ENCODE results near the gene PRDM16.

The PRDM16 gene

GRCh38 chr1:3321559-3322449 lies 252.8 kb downstream of the PRDM16 start:
- DNase-seq (ENCODE audit: low read depth, low spot score), result no peak

- DNase-seq (ENCODE audit: low read depth, low spot score), result no peak
Observed at GRCh38 chr1:3322450-3323020, 253.5 kb downstream of the PRDM16 start.

DNA sequence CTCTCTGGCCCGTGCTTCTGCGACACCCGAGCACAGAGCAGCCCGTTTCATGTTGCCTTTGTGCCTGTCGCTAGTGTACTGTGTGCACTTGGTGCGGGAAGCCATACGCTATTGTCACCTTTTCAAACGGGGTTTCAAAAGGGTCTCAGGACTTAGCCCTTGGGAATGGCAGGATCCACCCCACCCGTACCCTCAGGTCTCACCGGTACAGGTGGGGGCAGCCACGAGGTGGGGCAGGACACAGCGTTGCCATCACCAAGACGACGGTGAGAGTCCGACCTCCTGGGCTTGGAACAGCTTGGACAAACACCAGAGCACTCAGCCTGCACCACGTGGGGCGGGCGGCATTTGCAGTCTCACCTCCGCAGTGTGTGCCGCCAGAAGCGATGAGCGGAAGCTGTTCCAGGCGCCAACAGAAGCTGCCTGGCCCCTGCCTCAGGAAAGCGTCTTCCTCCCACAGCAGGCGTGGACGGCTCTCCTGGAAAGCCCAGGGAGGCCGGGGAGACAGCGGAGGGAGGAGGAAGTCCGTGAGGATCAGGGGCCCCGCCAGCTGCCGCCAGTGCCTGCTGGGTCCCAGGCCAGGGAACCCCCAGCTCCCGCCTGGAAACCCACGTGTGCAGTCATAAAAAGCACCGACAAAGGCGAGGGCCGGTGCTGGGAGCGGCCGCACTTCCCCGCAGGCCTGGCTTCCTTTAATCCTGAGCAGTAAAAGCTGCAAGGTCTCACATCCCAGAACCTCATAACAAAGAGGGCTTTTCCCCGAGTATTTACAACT lies 254.2 kb downstream of the PRDM16 start:
- DNase-seq (ENCODE audit: low read depth, low spot score), result no peak

GRCh38 chr1:3323796-3324703 lies 255.0 kb downstream of the PRDM16 start:
- DNase-seq (ENCODE audit: low read depth, low spot score), result no peak

DNA sequence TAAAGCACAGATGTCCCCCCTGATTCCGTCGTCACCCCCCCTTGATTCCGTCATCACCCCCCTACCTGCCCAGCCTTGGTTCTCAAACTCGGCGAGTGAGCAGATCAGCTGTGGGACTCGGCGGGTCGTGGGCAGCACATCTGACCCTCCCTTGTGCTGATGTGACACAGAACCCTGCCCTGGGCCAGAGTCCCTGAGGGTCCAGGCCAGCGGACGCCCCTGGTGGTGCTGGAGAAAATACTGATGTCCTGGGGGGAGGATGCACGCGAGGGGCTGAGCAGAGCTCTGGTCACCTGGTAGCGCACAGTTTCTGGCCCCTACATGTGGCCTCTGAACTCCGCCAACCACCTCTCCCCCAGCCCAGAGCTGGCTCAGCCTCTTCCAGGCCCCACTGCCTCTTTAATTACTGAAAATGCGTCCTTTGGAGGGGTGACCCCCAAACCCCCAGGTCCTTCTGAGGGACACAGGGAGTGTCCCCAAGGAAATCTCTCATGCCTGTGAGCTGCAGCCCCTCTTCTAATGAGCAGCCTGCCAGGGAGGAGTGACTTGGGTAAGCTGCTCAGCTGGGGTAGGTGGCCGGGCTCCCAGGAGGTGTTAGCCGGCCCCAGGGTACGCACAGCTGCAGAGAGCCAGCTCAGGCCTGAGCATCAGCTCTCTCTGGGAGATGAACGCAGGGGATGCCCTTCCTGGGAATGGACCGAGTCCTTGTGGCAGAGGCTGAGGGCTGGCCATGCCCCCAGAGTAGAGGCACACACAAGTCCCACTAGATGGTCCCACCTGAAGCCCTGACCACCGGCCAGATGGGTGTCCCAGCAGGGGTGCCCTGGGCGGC lies 255.9 kb downstream of the PRDM16 start:
- DNase-seq (ENCODE audit: low read depth, low spot score), result no peak

- no peak for DNase-seq (ENCODE audit: low read depth, low spot score)
Observed at GRCh38 chr1:3326516-3327388, 257.7 kb downstream of the PRDM16 start.

DNA sequence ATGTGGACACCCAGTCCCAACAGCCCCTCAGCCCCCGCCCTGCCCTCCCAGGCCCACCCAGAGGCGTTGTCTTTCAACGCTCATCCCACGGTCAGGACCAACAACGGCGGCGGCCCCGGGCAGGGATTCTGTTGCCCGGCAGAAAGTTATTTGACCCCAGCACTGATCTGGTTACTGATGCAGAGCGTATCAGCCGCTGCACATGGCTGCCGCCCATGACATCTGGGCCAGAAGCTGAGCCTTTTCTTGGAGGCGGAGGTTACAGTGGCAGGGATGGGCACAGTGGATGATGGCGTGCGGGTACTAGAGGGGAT lies 258.3 kb downstream of the PRDM16 start:
- no peak for DNase-seq (ENCODE audit: low read depth, low spot score)

DNA sequence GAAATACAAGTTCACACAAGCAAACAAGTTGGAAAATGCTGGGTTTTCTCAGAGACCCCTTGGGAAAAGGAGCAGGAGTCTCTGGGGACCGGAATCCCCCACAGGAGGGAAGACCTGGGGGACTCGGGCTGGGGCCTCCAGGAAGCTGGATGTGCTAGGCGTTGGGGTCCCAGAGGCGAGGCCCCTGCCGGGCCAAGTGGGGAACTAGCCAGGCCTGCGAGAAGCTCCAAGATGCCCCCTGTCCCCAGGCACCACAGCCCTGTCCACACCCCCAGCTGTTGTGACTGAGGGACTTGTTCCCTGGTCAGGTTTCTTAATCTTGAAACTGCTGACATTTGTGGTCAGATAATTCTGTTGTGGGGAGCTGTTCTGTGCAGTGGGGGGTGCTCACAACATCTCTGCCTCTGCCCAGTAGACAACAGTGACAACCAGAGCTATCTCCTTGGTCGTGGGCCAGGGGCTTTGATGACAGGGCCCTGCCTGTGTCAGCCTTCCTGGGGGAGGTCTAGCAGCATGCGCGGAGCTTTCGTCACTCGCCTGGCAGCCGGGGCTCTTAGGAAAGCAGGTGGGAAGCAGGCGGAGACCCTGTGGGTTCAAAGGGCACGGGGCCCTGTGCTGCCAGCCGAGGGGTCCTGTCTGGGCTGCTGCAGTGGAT lies 259.1 kb downstream of the PRDM16 start:
- no peak for DNase-seq (ENCODE audit: low read depth, low spot score)

DNA sequence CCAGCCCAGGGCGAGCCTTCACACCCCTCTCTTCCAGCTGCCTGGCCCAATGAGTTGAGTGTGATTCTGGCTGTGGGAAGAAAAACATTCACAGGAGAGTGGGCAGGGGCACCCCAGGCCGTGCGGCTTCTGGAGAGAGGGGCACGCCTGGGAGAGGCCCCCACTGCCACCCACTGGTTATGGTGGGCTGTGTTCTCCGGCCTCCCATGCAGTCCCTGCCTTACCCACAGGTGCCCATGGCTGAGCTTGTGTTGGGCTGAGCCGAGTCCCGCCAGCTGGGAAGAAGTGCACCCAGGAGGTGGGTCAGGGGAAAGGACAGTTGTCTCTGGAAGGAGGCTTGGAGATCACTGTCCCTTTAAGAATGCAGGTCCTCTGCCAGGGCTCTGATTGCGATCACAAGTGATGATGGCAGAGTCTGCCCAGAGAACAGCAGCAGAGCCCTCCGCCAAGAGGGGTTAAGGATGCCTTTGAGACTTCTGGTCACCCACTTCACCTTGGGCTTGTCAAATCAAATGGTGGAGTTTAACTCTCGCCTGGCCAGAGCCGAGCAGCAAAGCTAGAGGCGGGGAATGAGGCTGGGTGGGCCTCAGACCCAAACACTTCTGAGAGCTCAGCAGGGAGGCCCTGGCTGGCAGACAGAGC lies 260.8 kb downstream of the PRDM16 start:
- no peak for DNase-seq (ENCODE audit: low read depth, low spot score)

GRCh38 chr1:3330771-3331245 lies 261.8 kb downstream of the PRDM16 start:
- no peak for DNase-seq (ENCODE audit: low read depth, low spot score)

- no peak for DNase-seq (ENCODE audit: low read depth, low spot score)
Observed at GRCh38 chr1:3331564-3331963, 262.6 kb downstream of the PRDM16 start.

DNA sequence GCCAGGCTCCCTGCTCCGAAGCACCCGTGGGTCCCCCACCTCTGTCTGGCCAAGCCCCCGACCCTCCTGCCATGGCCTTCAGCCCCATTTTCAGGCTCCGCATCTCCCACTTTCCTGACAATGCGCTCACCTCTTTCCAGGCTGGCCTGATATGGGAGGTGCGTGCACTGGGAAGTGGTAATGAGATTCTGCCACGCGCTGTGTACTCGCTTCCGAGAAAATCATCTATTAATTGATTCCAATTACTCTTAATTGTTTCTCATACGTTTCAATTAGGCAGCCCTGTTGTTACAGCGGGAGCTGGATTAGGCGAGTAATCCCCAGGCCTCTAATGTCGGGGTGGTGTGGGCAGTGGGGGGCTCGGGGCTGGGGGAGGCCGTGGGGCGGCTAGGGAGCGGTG lies 263.0 kb downstream of the PRDM16 start:
- no peak for DNase-seq (ENCODE audit: low read depth, low spot score)

- DNase-seq (ENCODE audit: low read depth, low spot score), result no peak
Observed at GRCh38 chr1:3332662-3333061, 263.7 kb downstream of the PRDM16 start.

- no peak for DNase-seq (ENCODE audit: low read depth, low spot score)
Observed at GRCh38 chr1:3333903-3334302, 264.9 kb downstream of the PRDM16 start.

DNA sequence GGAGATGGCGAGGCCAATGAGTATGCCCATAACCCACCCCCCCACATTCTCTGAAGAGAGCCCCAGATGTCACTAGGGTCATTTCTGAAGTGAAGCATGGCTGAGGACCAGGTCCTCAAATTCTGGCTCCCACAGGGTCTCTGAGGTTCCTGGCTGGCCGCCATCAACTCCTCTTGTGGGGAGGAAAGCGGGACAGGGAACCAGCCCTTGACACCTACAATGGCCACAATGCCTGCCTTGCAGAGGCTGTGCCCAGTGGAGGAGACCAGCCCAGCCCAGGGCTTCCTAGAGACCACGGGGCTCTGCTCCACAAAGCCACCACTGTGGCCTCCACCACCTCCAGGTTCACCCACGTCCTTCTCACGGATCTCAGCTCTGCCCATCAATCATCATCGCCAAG lies 265.4 kb downstream of the PRDM16 start:
- DNase-seq (ENCODE audit: low read depth, low spot score), result no peak

DNA sequence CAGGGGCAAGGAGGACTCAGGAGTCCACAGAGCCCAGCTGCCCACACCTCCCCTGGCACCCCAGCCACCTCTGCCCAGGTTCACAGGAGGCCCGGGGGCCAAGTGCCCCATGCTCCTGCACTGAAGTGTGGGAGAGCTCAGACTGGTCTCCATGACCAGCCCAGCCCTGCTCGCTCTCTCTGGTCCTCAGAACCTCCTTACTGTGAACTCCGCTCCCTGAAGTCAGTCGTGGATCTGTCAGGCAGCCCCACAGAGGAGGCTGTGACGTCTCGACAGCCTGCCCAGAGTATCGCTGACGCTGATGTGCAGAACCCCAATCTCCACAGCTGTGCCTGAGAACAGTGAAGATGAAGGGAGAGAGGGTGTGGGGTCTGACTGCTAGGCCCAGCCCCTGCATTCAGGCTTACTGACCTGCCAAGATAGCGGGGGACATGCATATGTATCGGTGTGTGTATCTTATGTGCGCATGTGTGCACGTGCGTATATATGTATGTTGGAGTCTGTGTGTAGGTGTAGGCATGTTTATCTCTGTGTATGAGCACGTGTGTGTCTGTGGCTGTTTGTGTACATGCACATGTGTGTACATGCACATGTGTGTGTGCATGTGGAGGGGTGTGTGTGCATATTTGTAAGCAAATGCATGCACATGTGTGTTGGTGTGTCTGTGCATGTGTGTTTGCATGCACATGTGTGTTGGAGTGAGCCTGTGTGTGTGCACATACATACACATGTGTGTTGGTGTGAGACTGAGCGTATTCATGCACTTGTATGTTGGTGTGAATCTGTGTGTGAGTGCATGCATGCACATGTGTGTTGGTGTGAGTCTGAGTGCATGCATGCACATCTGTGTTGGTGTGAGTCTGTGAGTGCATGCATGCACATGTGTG lies 267.0 kb downstream of the PRDM16 start:
- DNase-seq (ENCODE audit: low read depth, low spot score), result no peak

Data from smooth muscle cell of the brain vasculature (primary cell).